Activated CD8-positive, alpha-beta memory T cell treated with anti-CD3 and anti-CD28 coated beads, Interleukin-2, amount 50 U/mL, for 1 hour (primary cell): ENCODE measurements around the gene SLC40A1.

Experiments
- DNase-seq: peaks from one replicate; pipeline ENCODE4 v3.0.0-alpha.2; 2020; ENCODE audit errors: extremely low read depth

The SLC40A1 gene

DNA sequence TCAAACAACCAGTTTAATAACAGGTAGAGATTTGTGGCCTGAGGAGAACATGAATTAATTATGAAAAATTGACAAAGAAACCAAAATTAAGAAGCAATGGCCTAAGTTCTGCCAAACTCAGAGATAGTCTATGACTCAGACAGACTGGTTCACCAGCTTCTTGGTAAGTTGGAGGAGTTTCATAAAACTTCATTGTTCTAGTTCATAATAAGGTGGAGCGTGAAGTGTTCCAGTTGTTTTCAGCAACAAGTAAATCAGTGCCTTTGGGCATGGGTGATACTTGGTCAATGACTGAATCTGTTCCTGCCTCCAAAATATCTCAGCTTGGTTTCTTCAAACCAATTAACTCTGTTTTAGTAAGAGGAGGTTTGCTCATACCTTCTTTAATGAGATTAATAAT lies 40.0 kb downstream of the SLC40A1 start:
- DNase-seq, result no peak

DNA sequence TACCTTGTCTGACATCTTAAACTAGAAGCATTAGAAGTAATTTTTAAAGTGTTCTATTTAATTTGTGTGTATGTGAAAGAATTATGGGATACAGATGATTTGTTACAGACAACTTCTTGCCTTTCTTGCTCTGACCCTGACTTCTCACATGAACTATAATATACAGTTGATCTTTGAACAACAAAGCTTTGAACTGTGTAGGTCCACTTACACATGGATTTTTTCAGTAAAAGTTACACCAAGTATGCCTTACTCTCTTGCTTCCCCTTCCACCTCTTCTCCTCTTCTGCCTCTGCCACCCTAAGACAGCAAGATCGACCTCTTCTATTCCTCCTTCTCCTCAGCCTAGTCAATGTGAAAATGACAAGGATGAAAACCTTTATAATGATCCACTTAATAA lies 42.2 kb downstream of the SLC40A1 start:
- no peak for DNase-seq

DNA sequence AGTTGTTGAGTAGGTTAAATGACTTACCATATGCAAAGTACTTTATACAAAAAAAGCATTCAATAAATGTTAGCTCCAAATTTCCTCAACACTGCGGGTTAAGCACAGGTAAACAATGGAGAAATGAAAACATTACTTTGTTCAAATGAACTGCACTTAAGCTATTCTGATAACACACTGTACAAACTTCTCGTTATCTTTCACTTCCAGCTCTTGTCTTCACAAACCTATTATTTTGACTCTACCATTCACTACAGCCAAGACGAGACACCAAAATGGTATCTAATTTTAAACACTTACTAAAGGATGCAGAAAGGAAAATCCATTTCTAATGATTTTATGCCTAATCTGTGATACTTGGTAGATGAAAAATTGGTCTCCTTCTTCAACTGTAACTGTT lies 43.8 kb downstream of the SLC40A1 start:
- DNase-seq, result no peak

DNA sequence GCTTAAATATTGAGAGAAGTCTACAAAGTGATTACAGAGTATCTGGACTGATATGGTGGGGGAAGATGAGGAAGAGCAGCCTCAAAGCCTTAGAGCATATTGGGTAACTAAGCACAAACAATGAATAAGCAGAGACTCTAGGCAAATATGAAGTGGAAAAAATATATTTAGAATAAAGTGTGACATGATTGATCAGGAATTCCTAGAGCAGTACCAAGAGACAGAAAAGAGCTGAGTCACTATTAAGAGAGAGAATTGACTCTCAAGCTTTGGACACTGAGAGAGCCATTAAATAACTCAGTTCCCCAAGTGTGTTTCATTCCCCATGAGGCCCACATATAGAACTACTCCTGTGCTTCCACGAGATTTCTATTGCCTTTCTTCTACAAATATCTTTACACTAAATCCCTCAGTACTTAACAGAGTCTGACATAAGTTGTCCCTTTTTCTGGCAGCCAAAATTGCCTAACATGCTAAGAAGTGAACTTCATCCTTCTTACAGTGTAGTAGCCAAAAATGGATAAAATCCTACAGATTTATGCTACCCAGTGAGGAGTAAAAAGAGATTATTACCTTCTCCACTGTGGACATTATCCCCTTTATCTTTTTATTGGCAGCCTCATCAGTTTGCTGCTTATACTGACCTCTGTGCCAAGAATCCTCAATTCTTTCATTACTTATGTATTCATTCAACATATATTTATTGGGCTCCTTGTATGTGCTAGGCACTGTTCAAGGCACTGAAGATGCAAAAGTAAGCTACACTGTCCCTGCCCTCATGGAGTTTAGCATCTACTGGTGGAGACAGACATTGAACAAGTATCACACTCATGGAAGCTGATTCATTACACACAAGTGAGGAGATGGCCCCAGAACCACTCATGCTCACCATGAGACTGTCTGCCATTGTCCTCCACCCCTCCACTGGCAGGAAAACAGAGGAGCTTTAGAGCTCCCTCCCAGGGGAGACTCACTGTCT lies 45.4 kb downstream of the SLC40A1 start:
- no peak for DNase-seq

DNA sequence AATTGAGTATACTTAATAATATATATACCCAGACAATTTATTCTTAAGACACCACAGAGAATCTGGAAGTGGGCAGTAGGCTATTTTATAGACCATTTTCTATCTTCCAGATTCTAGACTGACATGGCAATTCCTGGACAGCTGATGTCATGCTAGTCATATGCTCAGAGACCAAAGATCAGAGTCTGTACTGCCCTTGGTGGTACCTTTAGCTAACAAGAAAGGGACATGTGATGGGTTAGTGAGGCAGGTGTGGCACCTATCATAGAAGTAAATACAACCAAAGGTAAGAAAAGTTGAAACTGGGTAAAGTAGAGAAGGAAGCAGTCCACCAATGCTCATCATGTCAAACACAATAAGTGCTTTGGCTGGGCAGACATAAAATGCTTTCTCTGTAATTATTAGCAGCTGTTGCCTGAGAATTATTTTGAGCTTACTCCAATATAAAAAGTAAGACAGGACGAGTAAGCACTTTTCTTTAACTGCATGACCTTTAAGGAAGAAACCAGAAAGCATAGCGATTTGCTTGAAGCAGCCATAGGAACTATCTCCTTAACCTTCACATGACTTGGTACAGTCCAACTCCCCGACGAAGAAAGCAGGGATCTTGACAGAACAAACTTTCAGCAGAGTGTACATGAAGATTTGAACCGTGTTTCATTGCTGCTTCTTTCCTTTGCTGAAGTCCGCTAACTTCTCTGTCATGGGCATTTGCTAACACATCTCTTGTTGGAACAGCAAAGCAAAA lies 47.1 kb downstream of the SLC40A1 start:
- DNase-seq, result no peak

DNA sequence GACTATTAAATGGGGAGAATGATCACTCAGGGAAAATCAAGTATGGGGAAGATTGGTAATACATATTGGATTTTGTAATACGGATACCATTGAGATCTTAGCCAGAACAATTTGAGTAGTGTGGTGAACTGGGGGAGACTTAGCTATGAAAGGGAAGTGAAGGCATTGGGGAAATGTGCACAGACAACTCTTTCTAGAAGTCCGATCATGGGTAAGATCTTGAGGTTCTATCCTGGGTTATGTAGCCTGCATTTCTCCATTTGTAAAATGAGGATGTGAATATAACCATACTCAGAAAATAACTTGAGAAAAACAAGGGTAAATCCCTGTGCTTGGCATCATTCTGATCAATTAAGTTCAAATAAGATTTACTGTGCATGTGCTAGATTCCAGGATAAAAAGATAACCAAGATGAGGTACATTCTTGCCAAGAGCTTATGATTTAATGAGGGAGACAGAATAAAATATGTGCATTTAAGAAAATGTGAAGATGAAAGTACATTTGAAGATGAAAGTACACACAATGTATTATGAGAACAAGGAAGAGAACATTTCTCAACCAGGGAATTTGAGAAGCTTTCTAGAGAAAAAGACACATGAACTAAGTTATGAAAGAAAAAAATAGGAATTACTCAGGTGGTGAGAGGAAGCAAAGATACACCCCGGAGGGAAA lies 49.5 kb downstream of the SLC40A1 start:
- DNase-seq, result no peak

DNA sequence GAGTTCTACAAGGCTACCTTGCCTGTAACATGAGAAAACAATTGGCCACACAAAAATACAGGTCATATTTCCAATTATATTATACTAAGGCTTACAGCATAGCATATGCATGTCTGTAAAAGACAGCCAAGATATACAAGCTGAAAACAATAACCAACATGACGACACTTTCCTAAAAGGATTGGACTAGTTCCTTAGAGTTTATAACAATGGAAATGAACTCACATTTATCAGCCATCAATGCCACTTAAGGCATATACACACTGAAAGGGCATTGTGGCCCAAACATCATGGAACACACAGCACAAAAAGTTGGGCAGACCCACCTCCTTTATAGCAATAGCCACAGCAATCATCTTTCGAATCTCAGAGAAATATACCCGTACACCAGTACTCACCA lies 52.0 kb downstream of the SLC40A1 start:
- no peak for DNase-seq

DNA sequence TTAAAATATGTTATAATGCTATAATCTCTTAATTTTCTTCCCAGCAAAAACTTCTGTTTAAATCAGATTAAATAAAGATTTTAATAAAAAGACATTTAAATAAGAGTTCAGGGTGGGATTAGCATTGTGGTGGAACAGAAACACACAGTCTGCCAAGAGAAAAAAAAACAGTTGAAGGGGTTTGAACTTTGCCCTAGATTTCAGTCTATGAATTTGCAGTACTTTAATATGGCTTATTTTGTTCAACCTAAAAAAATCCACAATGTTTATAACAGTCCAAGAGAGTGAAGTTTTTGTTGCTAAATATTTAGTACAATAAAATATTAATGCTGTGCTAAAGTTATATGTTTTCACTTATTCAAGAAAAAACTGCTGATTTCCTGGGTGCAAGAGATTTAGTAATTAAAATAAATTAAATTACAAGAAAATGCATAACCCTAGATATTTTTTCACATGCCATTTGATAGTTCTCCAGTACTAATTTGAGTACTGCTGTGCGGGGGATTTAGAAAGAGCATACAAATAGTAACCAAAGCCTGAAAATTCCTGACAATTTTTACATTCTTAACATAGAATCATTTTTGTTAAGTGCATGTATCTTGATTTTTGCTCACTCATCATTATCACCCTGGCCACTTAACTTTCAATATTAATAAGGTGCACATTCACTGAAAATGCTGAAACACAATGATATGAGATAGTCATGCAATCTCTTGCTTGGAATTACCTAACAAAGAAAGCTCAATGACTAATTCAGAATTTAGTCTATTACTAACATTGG lies 52.6 kb downstream of the SLC40A1 start:
- DNase-seq, result no peak

DNA sequence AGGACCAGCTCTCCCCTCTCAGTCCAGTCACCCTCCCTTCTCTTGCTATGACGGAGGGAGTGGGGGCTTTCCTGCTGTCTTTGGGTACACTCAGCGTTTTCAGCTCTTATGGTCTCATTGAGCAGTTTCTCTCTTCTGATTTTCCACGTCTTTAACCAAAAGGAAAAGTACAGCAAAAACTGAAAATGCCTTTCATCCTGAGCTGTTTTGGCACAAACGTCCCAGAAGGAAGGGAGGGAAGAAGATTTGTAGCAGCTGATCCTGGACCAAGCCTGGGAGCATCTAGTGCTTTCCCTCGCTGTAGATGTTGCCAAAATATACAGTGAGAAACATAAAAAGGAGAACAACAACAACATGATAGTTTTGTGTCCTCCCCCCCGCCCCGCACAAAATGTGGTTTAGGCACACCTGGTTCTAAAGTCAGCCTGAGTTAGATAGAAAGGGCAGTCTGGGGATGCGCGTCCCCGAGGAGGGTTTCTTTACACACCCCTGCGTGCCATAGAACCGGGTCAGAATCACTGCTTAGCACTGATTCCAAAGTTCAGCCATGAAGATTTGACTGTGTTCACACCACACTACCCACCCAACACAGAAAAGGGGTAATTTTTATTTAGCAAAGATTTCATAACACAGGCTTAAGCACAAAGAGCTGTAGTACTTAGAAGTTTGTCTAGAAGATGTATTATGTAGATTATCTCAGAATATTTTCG lies 53.4 kb downstream of the SLC40A1 start:
- no peak for DNase-seq

DNA sequence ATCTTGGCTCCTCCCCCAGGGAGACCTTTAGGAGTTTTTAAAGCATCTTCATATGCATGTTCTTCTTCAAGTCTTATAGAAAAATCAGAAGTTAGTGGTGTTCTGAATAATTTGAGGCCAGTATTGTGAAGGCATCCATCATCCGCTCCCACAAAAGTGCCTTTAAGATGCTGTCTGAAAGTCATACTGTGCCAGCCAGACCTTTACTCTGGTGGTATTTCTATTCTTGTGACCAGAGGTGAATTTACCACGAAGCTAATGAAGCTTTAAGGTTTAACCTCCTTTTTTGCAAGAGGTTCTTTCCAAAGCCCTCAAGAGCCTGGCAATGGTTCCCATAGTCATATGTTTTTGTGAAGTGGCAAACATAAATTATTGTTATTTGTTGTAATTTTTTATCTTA lies 54.3 kb downstream of the SLC40A1 start:
- no peak for DNase-seq

DNA sequence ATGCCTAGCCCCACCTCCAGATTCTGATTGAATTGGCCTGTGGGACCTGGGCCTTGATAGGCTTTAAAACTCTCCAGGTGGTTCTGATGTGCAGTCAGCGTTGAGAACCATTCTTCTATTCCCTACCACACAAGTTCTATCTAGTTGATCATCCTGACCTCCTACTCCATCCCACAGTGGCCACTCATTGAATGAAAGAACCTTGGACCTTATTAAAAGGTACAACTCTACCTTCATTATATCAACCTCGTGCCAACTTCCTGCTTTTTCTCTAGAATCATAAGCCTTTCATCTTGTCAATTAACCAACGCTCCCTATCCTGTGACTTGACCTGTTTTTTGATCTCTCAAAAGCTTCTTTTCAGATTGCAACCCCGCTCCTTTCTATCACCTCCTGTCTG lies 55.8 kb downstream of the SLC40A1 start:
- DNase-seq, result no peak

DNA sequence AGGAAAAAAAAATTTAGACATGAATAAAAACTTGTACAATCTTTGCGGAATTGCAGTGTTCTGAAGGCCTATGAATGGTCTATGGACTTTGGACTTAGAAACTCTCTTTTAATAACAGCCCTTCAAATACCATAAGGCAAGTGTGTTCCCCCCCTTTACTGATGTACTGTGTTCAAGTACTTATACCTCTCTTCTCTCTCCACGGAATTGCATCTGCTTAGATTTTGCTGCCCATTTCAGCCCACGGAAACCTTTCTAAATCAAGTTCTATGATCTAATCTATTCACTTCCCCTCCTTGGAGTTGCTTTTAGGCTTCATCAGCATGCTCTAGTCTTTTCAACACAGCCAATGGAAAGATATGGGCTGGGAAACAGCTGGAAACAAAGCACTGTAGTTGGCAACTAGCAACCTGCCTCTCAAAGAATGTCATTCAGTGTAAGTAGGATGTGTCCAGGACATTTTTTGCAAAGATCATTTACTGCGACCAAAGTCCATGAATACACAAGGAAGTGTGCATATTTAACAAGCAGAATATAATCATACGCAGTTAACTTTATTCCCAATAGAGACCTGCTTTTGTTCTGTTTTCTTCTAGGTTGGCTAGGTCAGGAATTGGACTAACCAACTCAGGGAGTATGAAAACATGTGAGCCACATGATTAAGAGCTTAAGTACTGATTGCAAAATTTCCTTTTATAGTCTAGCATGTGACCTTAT lies 58.0 kb downstream of the SLC40A1 start:
- no peak for DNase-seq

DNA sequence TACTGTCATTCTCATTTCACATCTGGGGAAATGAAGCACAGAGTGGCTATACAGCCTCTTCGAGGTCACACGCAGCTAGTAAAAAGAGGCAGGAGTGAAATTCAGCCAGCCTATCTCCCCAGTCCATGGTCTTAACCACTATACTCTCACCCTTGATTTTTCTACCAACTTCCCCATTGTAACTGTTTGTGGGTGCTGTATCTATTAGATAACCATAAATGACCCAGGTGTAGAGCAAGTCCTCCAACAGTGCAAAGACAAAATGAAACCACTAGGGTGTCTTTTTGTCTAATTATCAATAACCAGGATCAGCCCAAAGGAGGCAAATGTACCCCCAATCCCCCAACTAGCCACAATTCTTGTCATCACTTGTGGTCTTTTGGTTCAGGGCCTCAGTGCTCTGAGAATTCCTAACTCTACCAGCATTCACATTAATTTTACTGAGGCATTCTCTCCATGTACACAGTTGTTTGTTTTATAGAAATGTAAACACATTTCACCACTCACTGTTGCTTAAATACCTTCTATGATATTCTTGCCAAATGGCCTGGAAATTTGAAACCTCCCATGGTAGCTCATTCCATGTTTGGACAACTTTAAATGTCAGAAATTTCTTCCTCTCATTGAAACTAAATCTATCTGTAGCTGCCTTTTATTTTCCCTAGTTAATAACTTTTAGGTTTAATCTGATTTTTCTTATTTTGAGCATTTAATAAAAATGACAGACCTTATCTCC lies 58.7 kb downstream of the SLC40A1 start:
- no peak for DNase-seq

DNA sequence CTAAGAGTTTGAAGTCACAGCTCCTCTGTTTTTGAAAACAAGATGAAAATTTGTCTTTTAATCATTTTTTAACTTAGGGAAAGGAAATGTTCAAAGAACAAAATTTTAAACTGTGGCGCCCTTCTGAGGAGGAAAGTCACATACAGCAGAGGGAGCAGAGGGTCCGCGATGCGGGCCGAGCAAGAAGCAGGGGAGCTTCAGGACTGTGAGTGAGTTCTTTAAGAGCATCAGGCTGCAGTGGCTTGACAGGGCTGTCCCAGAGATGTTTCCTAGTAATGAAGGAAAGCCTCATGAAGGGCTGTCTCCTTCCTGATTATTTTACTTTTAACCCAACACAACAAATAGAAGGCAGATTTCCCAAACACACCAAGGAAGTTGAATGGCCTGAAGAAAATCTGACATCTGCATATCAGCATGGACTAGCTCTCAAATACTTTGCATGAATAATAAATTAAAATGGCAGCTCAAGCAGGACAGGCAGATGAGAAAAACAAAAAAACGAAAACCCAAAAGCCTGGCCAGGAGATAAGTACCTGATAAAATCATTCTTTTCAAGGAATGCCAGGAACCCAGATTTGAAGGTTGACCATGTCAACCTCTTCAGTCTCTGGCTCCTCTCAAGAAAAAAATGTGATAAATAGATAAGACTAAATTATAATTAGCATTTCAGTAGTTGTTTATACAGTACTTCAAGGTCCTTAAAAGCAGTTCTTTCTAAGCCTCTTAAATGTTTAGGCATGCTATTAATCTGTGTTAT lies 60.8 kb downstream of the SLC40A1 start:
- no peak for DNase-seq

DNA sequence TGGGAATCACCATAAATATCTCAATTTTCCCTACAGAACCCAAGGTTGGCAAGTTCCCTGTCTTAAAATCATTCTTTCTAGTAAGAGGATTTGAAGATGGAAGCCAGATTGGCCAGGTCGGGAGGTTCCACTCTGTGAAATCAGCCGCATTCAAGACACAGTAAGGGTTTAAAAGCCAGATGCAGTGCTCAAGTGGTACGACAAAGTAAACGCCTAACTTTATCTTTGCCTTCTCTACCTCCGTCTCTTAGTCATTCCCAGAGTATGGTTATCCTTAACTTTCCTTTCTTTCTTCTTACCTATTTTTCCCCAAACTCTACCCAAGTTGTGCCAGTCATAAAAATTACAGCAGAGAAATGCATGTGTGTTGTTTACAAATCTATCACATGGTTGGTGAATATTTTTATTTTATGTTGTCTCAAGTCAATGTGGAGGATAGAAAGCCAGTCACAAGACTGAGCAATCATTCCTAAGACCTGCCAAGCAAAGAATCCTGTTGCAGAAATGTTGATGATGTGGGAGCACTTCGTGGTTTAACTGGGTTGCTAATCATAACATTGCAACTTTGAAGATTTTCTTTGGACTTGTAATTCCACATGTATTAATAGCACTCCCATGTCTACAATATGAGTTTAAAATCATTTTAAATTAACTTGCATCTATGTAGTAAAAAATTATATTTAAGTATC lies 62.6 kb downstream of the SLC40A1 start:
- DNase-seq, result no peak

DNA sequence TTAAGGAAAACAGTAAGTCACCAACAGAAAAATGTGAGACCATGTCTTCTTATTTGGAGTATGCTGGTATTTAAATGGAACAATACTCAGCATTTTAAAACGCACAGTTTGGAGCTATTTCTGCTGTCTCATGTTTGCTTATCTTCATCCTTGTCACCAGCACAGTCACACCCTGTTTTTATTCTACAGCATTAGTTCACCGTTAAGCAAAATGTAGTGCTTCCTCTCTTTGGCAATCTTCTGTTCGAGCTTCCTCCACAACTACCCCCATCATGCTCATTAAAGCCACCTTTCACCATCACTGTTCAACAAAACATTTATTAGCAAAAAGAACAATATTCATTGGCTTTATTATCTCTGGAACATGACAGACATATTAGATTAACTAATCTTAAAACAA lies 64.0 kb downstream of the SLC40A1 start:
- DNase-seq, result no peak

DNA sequence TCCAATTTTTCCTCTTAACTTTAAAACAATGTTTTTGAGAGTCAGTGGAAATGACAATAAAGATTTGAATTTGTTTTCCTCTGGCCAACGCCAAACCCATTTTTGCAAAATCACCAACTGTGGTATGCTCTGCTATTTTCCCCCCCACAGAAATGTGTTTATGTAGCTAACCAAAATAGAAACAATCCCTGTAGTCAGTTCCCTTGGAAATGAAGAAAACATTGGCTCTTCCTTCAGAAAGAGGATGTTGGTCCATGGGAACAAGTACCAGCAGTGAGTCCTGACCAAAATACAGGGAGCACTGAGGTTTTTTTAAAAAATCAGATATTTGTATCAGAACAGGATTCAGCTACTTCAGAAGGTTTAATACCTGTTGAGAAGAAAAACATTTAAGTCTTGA lies 65.3 kb downstream of the SLC40A1 start:
- DNase-seq, result no peak

DNA sequence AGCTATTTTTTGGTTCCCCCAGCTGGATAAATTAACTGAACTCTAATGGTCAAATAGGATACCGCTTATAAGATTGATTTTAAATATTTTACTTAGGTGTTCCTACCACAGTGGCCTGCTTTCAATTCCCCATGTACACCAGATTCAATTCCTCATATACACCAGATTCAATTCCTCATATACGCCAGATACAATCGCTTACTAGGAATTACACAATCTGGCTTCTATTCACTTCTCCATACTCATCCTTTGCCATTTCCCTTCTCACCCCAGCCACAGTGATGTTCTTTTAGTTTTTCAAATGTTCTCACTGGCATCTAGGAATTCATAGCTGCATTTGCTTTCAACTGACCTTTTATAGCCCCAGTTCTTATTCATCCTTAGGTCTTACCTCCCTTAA lies 66.5 kb downstream of the SLC40A1 start:
- no peak for DNase-seq
